PC-3 (cell line): Measurements from ENCODE around the gene GALNT4. TPM values are rescaled to one million over a fixed set of nuclear protein-coding genes. Genes with fewer than 3 reads are reported as not detected.
A peak's percentile ranks its signal among the peaks of the same experiment; 100 is the strongest.

ENCODE experiments used
- ATAC-seq: fragments of 200-7000 bp; cut with Tn5 transposase; 2 replicates; pipeline ENCODE4 v1.9.1; 2020; ENCODE audit warnings: mild to moderate bottlenecking, moderate library complexity
- Bru-seq: library from RNA; stranded (reverse); fragments of 400-500 nt; gene quantifications from one replicate; lab custom pipeline; 2021; lab: Mats Ljungman, UMichigan
- BruChase-seq, 2 experiments: library from RNA; stranded (reverse); fragments of 400-500 nt; gene quantifications; one replicate each; lab custom pipeline; 2021; lab: Mats Ljungman, UMichigan
- BruUV-seq: library from RNA; stranded (reverse); fragments of 400-500 nt; replicated peaks from 2 replicates; lab custom pipeline; 2021; lab: Mats Ljungman, UMichigan
- CTCF ChIA-PET: fragments of 300-600 bp; sonication (Branson Sonifier 250); formaldehyde crosslinking; loops from one replicate; lab custom pipeline; 2022; ENCODE audit warnings: antibody characterized with exemption; lab: Charles Lee
- POLR2A ChIA-PET: fragments of 300-600 bp; sonication (Branson Sonifier 250); formaldehyde crosslinking; loops from one replicate; lab custom pipeline; 2022; ENCODE audit warnings: antibody characterized with exemption; ENCODE audit not compliant: unreplicated experiment; lab: Charles Lee
- DNase-seq: peaks from one replicate; pipeline ENCODE4 v3.0.0-alpha.2; 2015
- H2AFZ ChIP-seq: fragments of 300-600 bp; sonication (generic); 2 replicates; pipeline ENCODE4 v1.6.0; 2016; ENCODE audit warnings: antibody characterized with exemption, low read length
- H3F3A ChIP-seq: fragments of 300-600 bp; sonication (generic); one replicate; pipeline ENCODE4 v1.6.0; 2017; ENCODE audit warnings: antibody characterized with exemption, low read length, control low read depth, mild to moderate bottlenecking; ENCODE audit not compliant: unreplicated experiment
- H3K27ac ChIP-seq: fragments of 300-600 bp; sonication (generic); 2 replicates; pipeline ENCODE4 v1.5.1; 2016; ENCODE audit warnings: mild to moderate bottlenecking, low read length
- H3K27me3 ChIP-seq: fragments of 300-600 bp; sonication (generic); 2 replicates; pipeline ENCODE4 v1.6.1; 2016; ENCODE audit warnings: low read length, mixed read lengths
- H3K36me3 ChIP-seq: fragments of 300-600 bp; sonication (generic); 2 replicates; pipeline ENCODE4 v1.6.1; 2016; ENCODE audit warnings: low read depth, mixed run types, low read length, mixed read lengths
- H3K4me1 ChIP-seq: fragments of 300-600 bp; sonication (generic); 2 replicates; pipeline ENCODE4 v1.5.1; 2016; ENCODE audit warnings: low read length; ENCODE audit not compliant: insufficient read depth
- H3K4me2 ChIP-seq: fragments of 300-600 bp; sonication (generic); 2 replicates; pipeline ENCODE4 v1.6.0; 2016; ENCODE audit warnings: low read length
- H3K4me3 ChIP-seq: fragments of 300-600 bp; sonication (generic); 2 replicates; pipeline ENCODE4 v1.5.1; 2016; ENCODE audit warnings: mild to moderate bottlenecking, low read length, mixed read lengths
- H3K79me2 ChIP-seq: fragments of 300-600 bp; sonication (generic); 2 replicates; pipeline ENCODE4 v1.6.1; 2017; ENCODE audit warnings: low read length, mixed read lengths
- H3K9ac ChIP-seq: fragments of 300-600 bp; sonication (generic); 2 replicates; pipeline ENCODE4 v1.6.0; 2016; ENCODE audit warnings: mild to moderate bottlenecking, low read length
- H3K9me2 ChIP-seq: fragments of 300-600 bp; sonication (generic); replicated peaks from 2 replicates; pipeline ENCODE4 v1.6.1; 2016; ENCODE audit warnings: mixed run types, low read length, mixed read lengths
- H3K9me3 ChIP-seq: fragments of 300-600 bp; sonication (generic); 2 replicates; pipeline ENCODE4 v1.6.1; 2016; ENCODE audit warnings: low read length, mixed read lengths
- H4K20me1 ChIP-seq: fragments of 300-600 bp; sonication (generic); 2 replicates; pipeline ENCODE4 v1.6.1; 2016; ENCODE audit warnings: low read length, mixed read lengths
- EZH2 ChIP-seq: fragments of 300-600 bp; sonication (generic); IDR thresholded peaks from one replicate; pipeline ENCODE4 v1.6.1; 2017; ENCODE audit warnings: antibody characterized with exemption, mild to moderate bottlenecking, low read length; ENCODE audit not compliant: unreplicated experiment
- EZH2phosphoT487 ChIP-seq: fragments of 300-600 bp; sonication (generic); IDR thresholded peaks from 2 replicates; pipeline ENCODE4 v1.6.1; 2018; ENCODE audit warnings: mild to moderate bottlenecking, antibody characterized with exemption, low read length, borderline replicate concordance
- intact Hi-C: fragments of 100-400 bp; cut with micrococcal nuclease; formaldehyde crosslinking; loops from 2 replicates; pipeline ENCODE4 v1.9.0; 2023
- long read RNA-seq: library from polyadenylated mRNA; unstranded; transcript quantifications from one replicate; pipeline ENCODE4 v2.0.0, GENCODE V29; 2021; ENCODE audit not compliant: unreplicated experiment
- total RNA-seq: library from RNA; depleted of rRNA; stranded (reverse); fragments of >200 nt; gene quantifications from 2 replicates; pipeline ENCODE4 v1.2.3, GENCODE V29; 2014; rRNA removed
- TF ChIP-seq, protein P1 (sequence below): fragments of 300-600 bp; sonication (generic); conservative IDR thresholded peaks from 2 replicates; pipeline ENCODE4 v1.5.1; 2017; ENCODE audit warnings: antibody characterized with exemption, low read depth, mild to moderate bottlenecking, low read length

The GALNT4 gene
- total RNA-seq (6.8 and 8.1 TPM in 2 replicates), Bru-seq, nascent RNA (percentile 87 among the genes with signal in this experiment), BruChase-seq, experiment 1, labeled RNA remaining after a 6-hour chase (percentile 93 among the genes with signal in this experiment), BruChase-seq, experiment 2, labeled RNA remaining after a 2-hour chase (percentile 94 among the genes with signal in this experiment)
- long read RNA-seq, full-length matches to known transcripts: 60 of 60 reads
- long read RNA-seq, partial matches to known transcripts: 0 of 60 reads
- long read RNA-seq, other reads (novel, unspliced or antisense): 0 of 60 reads

DNA sequence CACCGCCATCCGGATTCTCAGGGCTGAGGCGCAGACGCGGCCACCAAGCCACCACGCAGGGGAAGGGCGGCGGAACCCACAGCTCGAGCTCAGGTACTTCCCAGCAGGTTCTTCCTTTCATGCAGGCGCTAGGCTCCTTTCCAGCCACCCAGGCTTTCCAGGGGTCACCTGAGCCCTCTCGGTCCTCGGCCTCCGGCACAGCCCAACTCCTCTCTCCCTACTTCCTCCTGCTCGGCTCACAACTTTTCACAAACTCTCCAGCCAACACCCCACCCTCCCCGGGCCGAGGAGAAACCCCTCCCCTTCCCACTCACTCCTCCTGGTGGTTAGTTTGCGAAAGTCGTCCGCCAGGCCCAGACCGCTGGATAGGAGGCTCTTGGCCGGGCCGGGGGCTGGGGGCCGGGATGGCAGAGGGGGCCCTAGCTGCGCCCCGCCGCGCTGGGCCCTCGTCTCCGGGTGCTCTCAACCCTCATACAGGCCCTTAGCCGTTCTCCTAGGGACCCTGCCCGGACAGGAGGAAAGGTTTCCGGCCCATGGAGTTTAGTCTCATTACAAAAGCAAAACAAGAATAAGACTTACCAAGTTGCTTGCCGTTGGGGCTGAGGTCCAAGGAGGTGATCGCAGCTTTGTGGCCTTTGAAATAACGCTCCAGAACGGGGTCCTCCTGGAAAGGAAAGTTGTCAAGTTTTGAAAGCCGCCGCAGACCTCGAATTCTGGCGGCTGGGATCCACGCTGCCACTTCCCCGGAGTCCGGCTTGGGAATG lies at the start of gene GALNT4:
Gene GALNT4, minus strand, starts transcription at position 256 of the 764 bp plus-strand sequence. Its CDS starts 247 bp downstream, at position 9.
- Histone ChIP-seq H3K9ac (peak within 1 kb of the TSS; percentile 81), H3K9me2 (no peaks in the 10 kb centered on the region), H3K4me2 (peak within 1 kb of the TSS; percentile 78), H3K36me3 (peaks cover 13% of the 10 kb centered on the region; the same call in 1 of the 2 replicates), H3K4me3 (peak within 1 kb of the TSS; percentile 91), H3K9me3 (no peaks in the 10 kb centered on the region), H3F3A (no peaks in the 10 kb centered on the region), H3K79me2 (peaks cover 64% of the 10 kb centered on the region), H3K27me3 (no peaks in the 10 kb centered on the region), H2AFZ (peak within 1 kb of the TSS; percentile 84), H4K20me1 (no peaks in the 10 kb centered on the region), H3K27ac (peak within 1 kb of the TSS; percentile 81), H3K4me1 (peaks cover 47% of the 10 kb centered on the region)
- TF ChIP-seq, protein P1, sequence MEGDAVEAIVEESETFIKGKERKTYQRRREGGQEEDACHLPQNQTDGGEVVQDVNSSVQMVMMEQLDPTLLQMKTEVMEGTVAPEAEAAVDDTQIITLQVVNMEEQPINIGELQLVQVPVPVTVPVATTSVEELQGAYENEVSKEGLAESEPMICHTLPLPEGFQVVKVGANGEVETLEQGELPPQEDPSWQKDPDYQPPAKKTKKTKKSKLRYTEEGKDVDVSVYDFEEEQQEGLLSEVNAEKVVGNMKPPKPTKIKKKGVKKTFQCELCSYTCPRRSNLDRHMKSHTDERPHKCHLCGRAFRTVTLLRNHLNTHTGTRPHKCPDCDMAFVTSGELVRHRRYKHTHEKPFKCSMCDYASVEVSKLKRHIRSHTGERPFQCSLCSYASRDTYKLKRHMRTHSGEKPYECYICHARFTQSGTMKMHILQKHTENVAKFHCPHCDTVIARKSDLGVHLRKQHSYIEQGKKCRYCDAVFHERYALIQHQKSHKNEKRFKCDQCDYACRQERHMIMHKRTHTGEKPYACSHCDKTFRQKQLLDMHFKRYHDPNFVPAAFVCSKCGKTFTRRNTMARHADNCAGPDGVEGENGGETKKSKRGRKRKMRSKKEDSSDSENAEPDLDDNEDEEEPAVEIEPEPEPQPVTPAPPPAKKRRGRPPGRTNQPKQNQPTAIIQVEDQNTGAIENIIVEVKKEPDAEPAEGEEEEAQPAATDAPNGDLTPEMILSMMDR: peak; percentile 75
- no peak for TF ChIP-seq EZH2
- no peak for TF ChIP-seq EZH2phosphoT487
- ATAC-seq (peak; percentile 69), DNase-seq (peak; percentile 90)
- intact Hi-C loops: loop anchor here (1.0 to 10.0 kb wide), 5 partner anchors 49 to 300 kb away; partner anchors contain the start of gene DUSP6
- ChIA-PET CTCF (interaction anchor here (0.6 kb wide), 1 partner anchor 466 kb away, joined by 4 read pairs; no protein-coding TSS in a partner anchor), POLR2A (no interaction called here)
- BruUV-seq: no TSS peak

DNA sequence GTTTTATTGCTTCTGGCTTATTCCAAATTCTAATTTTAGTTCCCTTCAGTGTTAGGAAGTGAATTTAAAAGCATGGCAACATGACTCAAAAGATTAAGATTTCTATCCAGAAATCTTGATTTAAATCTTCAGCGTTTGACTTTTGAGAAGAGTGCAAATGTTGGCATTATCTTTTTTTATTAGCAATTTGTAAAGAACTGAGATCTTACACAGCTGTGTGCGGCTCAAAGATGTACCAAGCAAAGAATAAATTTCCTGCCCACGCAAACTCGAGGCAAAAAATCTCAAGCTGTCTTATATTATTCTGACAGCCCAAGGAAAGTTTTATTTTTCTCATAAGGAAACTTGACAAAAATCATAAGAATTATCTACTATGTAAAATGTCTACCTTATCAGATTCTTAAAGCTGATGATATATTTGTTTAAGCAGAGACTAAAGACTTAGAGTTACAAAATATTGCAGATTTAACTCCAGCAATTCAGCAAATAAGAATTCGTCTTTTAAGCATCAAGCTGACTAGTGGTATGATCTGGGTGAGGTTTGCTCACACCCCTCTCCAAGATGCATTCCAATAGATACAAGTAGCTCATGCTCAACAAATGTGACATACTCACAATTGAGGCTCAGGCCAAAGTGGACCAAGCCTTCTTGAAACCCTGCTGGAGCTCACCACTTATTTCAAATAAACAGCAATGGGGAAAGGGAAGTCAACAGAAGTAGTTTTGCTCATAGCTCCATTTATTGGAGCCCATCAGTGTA lies 48.6 kb upstream of the GALNT4 start:
- no peak overlapping the region for H3K27ac ChIP-seq
- H3K9me3 ChIP-seq: no peaks in the 10 kb centered on the region
- ChIA-PET CTCF (no interaction called here), POLR2A (no interaction called here)
- intact Hi-C loops: no loop called here
- ATAC-seq: no peak
- no peak overlapping the region for H2AFZ ChIP-seq
- no peaks in the 10 kb centered on the region for H3K4me1 ChIP-seq
- DNase-seq: no peak
- TF ChIP-seq, protein P1: no peak
- TF ChIP-seq EZH2 (no peak), EZH2phosphoT487 (no peak)
- no peaks in the 10 kb centered on the region for H3K79me2 ChIP-seq
- no peak overlapping the region for H3K9ac ChIP-seq
- no peaks in the 10 kb centered on the region for H3K36me3 ChIP-seq
- no peaks in the 10 kb centered on the region for H3K27me3 ChIP-seq
- no peak overlapping the region for H3K4me3 ChIP-seq
- no TSS peak for BruUV-seq
- no peaks in the 10 kb centered on the region for H4K20me1 ChIP-seq
- no peaks in the 10 kb centered on the region for H3K9me2 ChIP-seq
- H3K4me2 ChIP-seq: no peak overlapping the region
- H3F3A ChIP-seq: no peaks in the 10 kb centered on the region
